Measurements from ENCODE around the gene PHLDA1. TPM values are rescaled to one million over a fixed set of nuclear protein-coding genes. Genes with fewer than 3 reads are reported as not detected.

The PHLDA1 gene
- total and polyA plus RNA-seq, 2 of the 4 experiments (the other 2 are of a cell fraction): 27.8 to 32.4 TPM

DNA sequence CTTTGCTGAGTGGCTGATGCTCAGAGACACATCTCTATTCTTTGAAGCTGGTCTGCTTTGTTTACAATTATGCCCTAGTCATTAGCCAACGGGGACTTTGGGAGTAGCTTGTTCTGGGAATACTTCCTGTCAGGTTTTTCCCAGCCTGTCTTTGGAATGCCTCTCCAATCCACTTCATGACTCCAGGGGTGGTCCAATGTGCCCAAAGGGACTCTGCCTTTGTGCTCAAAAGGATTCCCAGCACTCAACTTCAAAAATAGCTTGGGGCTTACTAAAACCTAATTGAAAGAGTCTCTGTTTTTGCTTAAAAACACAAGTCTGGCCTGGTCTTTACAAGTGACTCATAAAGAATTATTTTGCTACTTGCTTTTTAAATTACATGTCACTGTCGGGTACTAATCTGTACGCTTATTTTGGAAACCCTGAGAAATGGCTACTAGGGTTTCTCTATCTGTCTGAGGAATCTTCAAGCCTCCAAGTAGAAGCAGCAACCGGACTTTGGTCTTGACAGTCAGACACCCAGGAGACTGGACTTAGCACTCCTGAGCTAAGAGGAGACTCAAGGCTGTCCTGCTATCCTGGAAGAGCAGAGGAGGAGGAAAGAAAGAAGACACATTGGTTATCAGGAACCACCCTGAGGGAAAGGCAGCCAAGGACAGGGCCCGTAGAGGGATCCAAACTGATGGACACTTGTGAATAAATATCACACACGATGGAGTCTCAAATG lies 20.7 kb downstream of the PHLDA1 start:
- Histone ChIP-seq H3K14ac (replicated peaks; ENCODE audit: low read depth, low read length) (peak overlapping the region; percentile 80), H4K8ac (ENCODE audit: low read depth in 2 of 2, low read length in 2 of 2) (peak overlapping the region; percentile 59 to 90), H3K27ac (ENCODE audit: insufficient read depth, low read length) (peak overlapping the region; percentile 68), H4K91ac (ENCODE audit: insufficient read depth, low read depth, low read length) (peak overlapping the region; percentile 88), H3K4me3 (ENCODE audit: insufficient read depth, low read depth, low read length) (no peak overlapping the region), H2AK5ac (ENCODE audit: low read depth, low read length) (peak overlapping the region; percentile 77), H3K4me2 (ENCODE audit: low read depth, low read length) (no peak overlapping the region), H3K4ac (ENCODE audit: low read depth, low read length) (peak overlapping the region; percentile 89), H3K27me3 (ENCODE audit: control insufficient read depth, insufficient read depth, low read length) (no peaks in the 10 kb centered on the region), H3K18ac (ENCODE audit: low read depth, low read length) (peak overlapping the region; percentile 69), H3K9ac (ENCODE audit: low read depth, low read length) (no peak overlapping the region), H3K36me3 (ENCODE audit: control insufficient read depth, insufficient read depth, low read length) (no peaks in the 10 kb centered on the region), H2AFZ (replicated peaks; ENCODE audit: low read length, poor library complexity) (peak overlapping the region; percentile 82), H2BK5ac (ENCODE audit: low read depth, low read length, poor library complexity, severe bottlenecking) (peak overlapping the region; percentile 46), H3K79me1 (ENCODE audit: low read depth in 1 of 2, low read length in 2 of 2) (no peaks in the 10 kb centered on the region; a peak in 1 of 4 replicates), H3K23ac (ENCODE audit: low read depth, low read length) (peak overlapping the region; percentile 61), H3K9me3 (ENCODE audit: control insufficient read depth, insufficient read depth, low read length) (no peaks in the 10 kb centered on the region), H2AK9ac (replicated peaks; ENCODE audit: low read depth, low read length, poor library complexity) (no peak overlapping the region), H4K5ac (ENCODE audit: low read depth, low read length) (peak overlapping the region; percentile 74), H3K56ac (ENCODE audit: extremely low read depth, insufficient read depth, low read length) (no peak overlapping the region), H2BK15ac (ENCODE audit: low read depth, low read length) (peak overlapping the region; percentile 98), H2BK20ac (ENCODE audit: low read depth, low read length) (peak overlapping the region; percentile 85), H3K9me1 (ENCODE audit: insufficient read depth, low read length) (peaks cover 15% of the 10 kb centered on the region), H2BK120ac (ENCODE audit: low read depth, low read length) (peak overlapping the region; percentile 88), H3K4me1 (ENCODE audit: control insufficient read depth, insufficient read depth, low read length) (peaks cover 8% of the 10 kb centered on the region), H4K20me1 (ENCODE audit: insufficient read depth, low read length) (no peaks in the 10 kb centered on the region)
- intact Hi-C loops (cut with micrococcal nuclease): no loop called here
- ChIA-PET CTCF (interaction anchor here (0.5 to 1.0 kb wide), 2 partner anchors 346 to 484 kb away, joined by 3 to 5 read pairs; no protein-coding TSS in a partner anchor), POLR2A (ENCODE audit: unreplicated experiment) (interaction anchor here (0.6 kb wide), 1 partner anchor 20 kb away, joined by 3 read pairs; no protein-coding TSS in a partner anchor)
- in situ Hi-C loops (cut with MboI; ENCODE audit: low sequenced_read_pairs): no loop called here
- BruUV-seq (replicated peaks): no TSS peak
- WGBS, 2 experiments (ENCODE audit: extremely low coverage in 2 of 2, insufficient read length in 1 of 2): 88% methylated on average over 3 of the region's 6 CpGs; no CpG with 5 or more reads in 1 of the 2 experiments
- TF ChIP-seq MXI1 (IDR thresholded peaks at IDR 0.05; ENCODE audit: borderline replicate concordance, low read depth, low read length): no peak
- no peak for TF ChIP-seq CHD1 (IDR thresholded peaks at IDR 0.05; ENCODE audit: low read depth, low read length)
- TF ChIP-seq ELK1 (IDR thresholded peaks at IDR 0.05; ENCODE audit: borderline replicate concordance, low read depth, low read length): no peak
- no peak for TF ChIP-seq CEBPB (IDR thresholded peaks at IDR 0.05; ENCODE audit: low read depth, low read length)
- no peak for TF ChIP-seq BHLHE40 (IDR thresholded peaks at IDR 0.05; ENCODE audit: low read depth, low read length)
- TF ChIP-seq NFE2L2 (IDR thresholded peaks at IDR 0.05; ENCODE audit: low read depth, low read length): no peak
- no peak for TF ChIP-seq RAD21 (IDR thresholded peaks at IDR 0.05; ENCODE audit: low read length)
- TF ChIP-seq FOS (IDR thresholded peaks at IDR 0.05; ENCODE audit: low read depth, low read length): no peak
- no peak for TF ChIP-seq MAFK (IDR thresholded peaks at IDR 0.05; ENCODE audit: low read depth, low read length)
- TF ChIP-seq RFX5 (IDR thresholded peaks at IDR 0.05; ENCODE audit: low read depth, low read length): no peak
- ATAC-seq (ENCODE audit: low read depth): peak; percentile 51
- dilution Hi-C loops (cut with HindIII; ENCODE audit: low sequenced_read_pairs, unreplicated experiment): no loop called here
- peak; percentile 35 for DNase-seq
